Duodenal mucosa (tissue), 2 donors: ENCODE results near the gene HAUS6.

Experiments
- H3K27ac ChIP-seq: one replicate; pipeline ENCODE4 v1.7.0; 2013; ENCODE audit warnings: low read depth, low read length
- H3K27me3 ChIP-seq, 2 donors: one replicate each; pipeline ENCODE4 v1.7.0; 2013; ENCODE audit warnings: low read length in 2 of 2, control low read depth in 1 of 2; ENCODE audit not compliant: insufficient read depth in 2 of 2, control insufficient read depth in 1 of 2
- H3K36me3 ChIP-seq, 2 donors: one replicate each; pipeline ENCODE4 v1.7.0; 2013; ENCODE audit warnings: low read length in 2 of 2, control low read depth in 1 of 2; ENCODE audit not compliant: insufficient read depth in 2 of 2, control insufficient read depth in 1 of 2
- H3K4me1 ChIP-seq, 2 donors: one replicate each; pipeline ENCODE4 v1.7.0; 2013; ENCODE audit warnings: low read length in 2 of 2, control low read depth in 1 of 2; ENCODE audit not compliant: insufficient read depth in 2 of 2, control insufficient read depth in 1 of 2
- H3K4me3 ChIP-seq, 2 donors: one replicate each; pipeline ENCODE4 v1.7.0; 2013; ENCODE audit warnings: low read length in 2 of 2, low read depth in 1 of 2
- H3K9ac ChIP-seq, 2 donors: one replicate each; pipeline ENCODE4 v1.7.0; 2013; ENCODE audit warnings: low read length in 2 of 2, low read depth in 1 of 2
- H3K9me3 ChIP-seq, 2 donors: one replicate each; pipeline ENCODE4 v1.7.0; 2013; ENCODE audit warnings: low read length in 2 of 2, control low read depth in 1 of 2; ENCODE audit not compliant: control insufficient read depth in 1 of 2

Gene HAUS6

GRCh38 chr9:19020886-19021455 lies 81.7 kb downstream of the HAUS6 start:
- no peak overlapping the region for H3K9ac ChIP-seq
- H3K27ac ChIP-seq = no peak overlapping the region
- H3K4me1 ChIP-seq = no peaks in the 10 kb centered on the region
- H3K27me3 ChIP-seq = no peaks in the 10 kb centered on the region
- no peak overlapping the region for H3K4me3 ChIP-seq
- no peaks in the 10 kb centered on the region for H3K9me3 ChIP-seq
- H3K36me3 ChIP-seq = no peaks in the 10 kb centered on the region

- H3K4me3 ChIP-seq = no peak overlapping the region
- no peaks in the 10 kb centered on the region for H3K4me1 ChIP-seq
- no peak overlapping the region for H3K9ac ChIP-seq
- no peaks in the 10 kb centered on the region for H3K27me3 ChIP-seq
- no peaks in the 10 kb centered on the region for H3K9me3 ChIP-seq
- no peaks in the 10 kb centered on the region for H3K36me3 ChIP-seq
- H3K27ac ChIP-seq = no peak overlapping the region
Measured at GRCh38 chr9:19018201-19018600, 84.5 kb downstream of the HAUS6 start.

- Histone ChIP-seq H3K27me3 (no peaks in the 10 kb centered on the region), H3K4me3 (no peak overlapping the region), H3K4me1 (no peaks in the 10 kb centered on the region), H3K36me3 (no peaks in the 10 kb centered on the region), H3K9ac (no peak overlapping the region), H3K9me3 (no peaks in the 10 kb centered on the region), H3K27ac (no peak overlapping the region)
Measured at GRCh38 chr9:19009391-19009965, 93.2 kb downstream of the HAUS6 start.
